Liver (tissue), 3 donors: ENCODE data around the gene SLK.

Source experiments
- CTCF ChIP-seq: fragments of 150-350 bp; IDR thresholded peaks from 2 replicates; pipeline ENCODE4 v1.5.1; 2017; ENCODE audit warnings: improper control_type of control experiment, low read depth, low read length; ENCODE audit not compliant: missing input control
- GABPA ChIP-seq, 2 donors: IDR thresholded peaks in 1 of 2; conservative IDR thresholded peaks in 1 of 2; 2 replicates each; pipeline ENCODE4 v1.6.1; 2016; ENCODE audit warnings: antibody characterized with exemption in 2 of 2, mild to moderate bottlenecking in 1 of 2, moderate library complexity in 1 of 2
- RAD21 ChIP-seq, 2 donors: IDR thresholded peaks; 2 replicates each; pipeline ENCODE4 v1.6.1; 2016; ENCODE audit warnings: antibody characterized with exemption in 2 of 2, mild to moderate bottlenecking in 2 of 2
- REST ChIP-seq: IDR thresholded peaks from 2 replicates; pipeline ENCODE4 v1.6.1; 2016; ENCODE audit warnings: antibody characterized with exemption, mild to moderate bottlenecking
- RXRA ChIP-seq, 2 donors: IDR thresholded peaks; 2 replicates each; pipeline ENCODE4 v1.6.1; 2017 to 2018; ENCODE audit warnings: antibody characterized with exemption in 2 of 2, mild to moderate bottlenecking in 1 of 2
- SP1 ChIP-seq: IDR thresholded peaks from 2 replicates; pipeline ENCODE4 v1.6.1; 2018; ENCODE audit warnings: antibody characterized with exemption, mild to moderate bottlenecking
- TAF1 ChIP-seq: conservative IDR thresholded peaks from 2 replicates; pipeline ENCODE4 v1.6.1; 2016; ENCODE audit warnings: antibody characterized with exemption, mild to moderate bottlenecking
- ZBTB33 ChIP-seq: IDR thresholded peaks from 2 replicates; pipeline ENCODE4 v1.6.1; 2016; ENCODE audit warnings: antibody characterized with exemption
- TF ChIP-seq, protein P1 (sequence below): IDR thresholded peaks from 2 replicates; pipeline ENCODE4 v1.6.1; 2016; ENCODE audit warnings: antibody characterized with exemption
- donor health status: healthy.
- donor health status: healthy.

- TF ChIP-seq CTCF, result no peak
- TF ChIP-seq REST, result no peak
- TF ChIP-seq TAF1, result no peak
- TF ChIP-seq GABPA (IDR thresholded peaks at IDR 0.05 in 1 of 2, conservative IDR thresholded peaks at IDR 0.05 in 1 of 2), result no peak
- no peak for TF ChIP-seq RAD21 (IDR thresholded peaks at IDR 0.05)
- no peak for TF ChIP-seq ZBTB33
- TF ChIP-seq, protein P1, sequence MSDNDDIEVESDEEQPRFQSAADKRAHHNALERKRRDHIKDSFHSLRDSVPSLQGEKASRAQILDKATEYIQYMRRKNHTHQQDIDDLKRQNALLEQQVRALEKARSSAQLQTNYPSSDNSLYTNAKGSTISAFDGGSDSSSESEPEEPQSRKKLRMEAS, result no peak
- no peak for TF ChIP-seq SP1
- TF ChIP-seq RXRA (IDR thresholded peaks at IDR 0.05), result no peak
Measured at GRCh38 chr10:104016661-104017060, 49.7 kb downstream of the SLK start.
